ENCODE results near the gene GJC1. TPM values are rescaled to one million over a fixed set of nuclear protein-coding genes. Genes with fewer than 3 reads are reported as not detected.

Gene GJC1
- total and polyA plus RNA-seq, 9 donors, result 19.3 to 35.4 (median 24.1) TPM

DNA sequence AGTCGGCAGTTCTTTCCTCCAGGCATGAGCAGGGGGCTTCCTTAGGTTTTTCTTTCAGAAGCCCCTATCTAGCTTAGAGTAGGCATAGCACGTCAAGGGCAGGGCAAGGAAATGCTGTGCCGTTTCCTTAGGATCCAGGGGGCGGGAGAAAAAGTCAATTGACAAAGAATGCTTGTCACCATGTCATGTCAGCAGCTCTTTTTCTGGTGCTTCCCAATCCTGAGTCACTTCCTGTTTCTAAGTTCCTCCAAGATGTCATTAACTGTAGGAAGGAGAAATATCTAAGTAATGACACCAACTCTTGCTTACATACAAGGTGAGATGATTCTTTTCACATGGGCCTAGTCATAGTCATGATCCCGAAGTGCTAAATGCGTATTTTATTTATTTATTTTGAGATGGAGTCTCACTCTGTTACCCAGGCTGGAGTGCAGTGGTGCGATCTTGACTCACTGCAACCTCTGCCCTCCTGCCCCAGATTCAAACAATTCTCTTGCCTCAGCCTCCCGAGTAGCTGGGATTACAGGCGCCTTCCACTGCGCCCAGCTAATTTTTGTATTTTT lies 35.2 kb downstream of the GJC1 start:
- DNase-seq, result peak; percentile 74
- Histone ChIP-seq H3K9me3 (replicated peaks; ENCODE audit: control insufficient read depth, low read depth, low read length) (no peaks in the 10 kb centered on the region), H3K4me1 (ENCODE audit: control insufficient read depth, insufficient read depth, low read length) (peaks cover 28% of the 10 kb centered on the region), H3K4me3 (ENCODE audit: low read length) (no peak overlapping the region), H3K36me3 (ENCODE audit: control insufficient read depth, insufficient read depth, low read length) (peaks cover 13% of the 10 kb centered on the region), H3K27me3 (ENCODE audit: control insufficient read depth, insufficient read depth, low read length) (no peaks in the 10 kb centered on the region), H3K27ac (ENCODE audit: low read length) (peak overlapping the region; percentile 85)
- WGBS (ENCODE audit: insufficient coverage), result 84% methylated on average over 4 of the region's 10 CpGs

GRCh38 chr17:44793885-44794842 lies 35.9 kb downstream of the GJC1 start:
- Histone ChIP-seq H3K27ac (ENCODE audit: low read length) (peak overlapping the region; percentile 85), H3K27me3 (ENCODE audit: control insufficient read depth, insufficient read depth, low read length) (no peaks in the 10 kb centered on the region), H3K4me1 (ENCODE audit: control insufficient read depth, insufficient read depth, low read length) (peaks cover 28% of the 10 kb centered on the region), H3K36me3 (ENCODE audit: control insufficient read depth, insufficient read depth, low read length) (peaks cover 9% of the 10 kb centered on the region), H3K4me3 (ENCODE audit: low read length) (no peak overlapping the region), H3K9me3 (replicated peaks; ENCODE audit: control insufficient read depth, low read depth, low read length) (no peaks in the 10 kb centered on the region)
- 19% methylated on average over 12 of the region's 18 CpGs for WGBS (ENCODE audit: insufficient coverage)
- peak; percentile 77 for DNase-seq

GRCh38 chr17:44792276-44792675 lies 37.8 kb downstream of the GJC1 start:
- H3K27ac ChIP-seq (ENCODE audit: low read length), result no peak overlapping the region
- WGBS (ENCODE audit: insufficient coverage), result no CpG with 5 or more reads among the region's 1 CpG
- DNase-seq, result no peak
- H3K4me3 ChIP-seq (ENCODE audit: low read length), result no peak overlapping the region
- H3K36me3 ChIP-seq (ENCODE audit: control insufficient read depth, insufficient read depth, low read length), result peaks cover under 1% of the 10 kb centered on the region
- no peaks in the 10 kb centered on the region for H3K9me3 ChIP-seq (replicated peaks; ENCODE audit: control insufficient read depth, low read depth, low read length)
- H3K4me1 ChIP-seq (ENCODE audit: control insufficient read depth, insufficient read depth, low read length), result peaks cover 40% of the 10 kb centered on the region
- no peaks in the 10 kb centered on the region for H3K27me3 ChIP-seq (ENCODE audit: control insufficient read depth, insufficient read depth, low read length)

- 95% methylated on average over 3 of the region's 7 CpGs for WGBS (ENCODE audit: insufficient coverage)
- Histone ChIP-seq H3K4me3 (ENCODE audit: low read length) (no peak overlapping the region), H3K4me1 (ENCODE audit: control insufficient read depth, insufficient read depth, low read length) (peaks cover 29% of the 10 kb centered on the region), H3K27me3 (ENCODE audit: control insufficient read depth, insufficient read depth, low read length) (no peaks in the 10 kb centered on the region), H3K27ac (ENCODE audit: low read length) (no peak overlapping the region), H3K9me3 (replicated peaks; ENCODE audit: control insufficient read depth, low read depth, low read length) (no peaks in the 10 kb centered on the region), H3K36me3 (ENCODE audit: control insufficient read depth, insufficient read depth, low read length) (no peaks in the 10 kb centered on the region)
- no peak for DNase-seq
These were observed 41.9 kb downstream of the GJC1 start for GRCh38 chr17:44788139-44788538.

DNA sequence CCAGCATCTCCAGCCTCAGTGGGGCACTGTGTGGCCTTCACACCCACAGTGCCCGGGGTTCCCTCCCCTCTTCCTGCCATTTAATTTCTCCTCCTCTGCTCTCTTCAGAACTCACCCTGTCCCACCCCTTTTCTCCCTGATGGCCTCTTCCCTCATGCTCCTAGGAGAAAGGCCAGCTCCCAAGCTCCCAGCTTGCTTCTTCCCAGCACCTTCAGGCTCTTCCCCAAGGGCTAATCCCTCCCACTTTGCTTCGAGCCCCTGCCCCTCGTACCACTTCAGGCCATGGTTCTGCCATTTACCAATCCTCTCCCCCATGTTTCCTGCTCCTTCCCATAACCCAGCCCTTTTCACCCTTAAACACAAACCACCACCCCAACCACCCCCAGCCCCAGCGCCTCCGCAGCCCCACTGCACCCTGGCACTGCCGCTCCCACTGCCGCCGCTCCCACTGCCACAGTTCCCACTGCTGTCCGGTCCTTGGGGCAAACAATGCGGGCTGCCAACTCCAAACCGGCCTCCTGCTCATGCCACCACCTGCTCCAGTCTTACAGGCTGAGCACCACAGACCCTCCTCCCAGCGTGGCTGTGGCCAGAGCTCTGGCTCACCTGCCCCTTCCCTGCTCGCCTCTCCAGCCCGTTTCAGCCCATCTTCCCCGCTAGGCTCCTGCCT lies 42.7 kb downstream of the GJC1 start:
- Histone ChIP-seq H3K27ac (ENCODE audit: low read length) (peak overlapping the region; percentile 77), H3K4me3 (ENCODE audit: low read length) (peak overlapping the region; percentile 0), H3K27me3 (ENCODE audit: control insufficient read depth, insufficient read depth, low read length) (no peaks in the 10 kb centered on the region), H3K9me3 (replicated peaks; ENCODE audit: control insufficient read depth, low read depth, low read length) (no peaks in the 10 kb centered on the region), H3K4me1 (ENCODE audit: control insufficient read depth, insufficient read depth, low read length) (peaks cover 34% of the 10 kb centered on the region), H3K36me3 (ENCODE audit: control insufficient read depth, insufficient read depth, low read length) (no peaks in the 10 kb centered on the region)
- no peak for DNase-seq
- WGBS (ENCODE audit: insufficient coverage), result 64% methylated on average over 15 of the region's 15 CpGs

DNA sequence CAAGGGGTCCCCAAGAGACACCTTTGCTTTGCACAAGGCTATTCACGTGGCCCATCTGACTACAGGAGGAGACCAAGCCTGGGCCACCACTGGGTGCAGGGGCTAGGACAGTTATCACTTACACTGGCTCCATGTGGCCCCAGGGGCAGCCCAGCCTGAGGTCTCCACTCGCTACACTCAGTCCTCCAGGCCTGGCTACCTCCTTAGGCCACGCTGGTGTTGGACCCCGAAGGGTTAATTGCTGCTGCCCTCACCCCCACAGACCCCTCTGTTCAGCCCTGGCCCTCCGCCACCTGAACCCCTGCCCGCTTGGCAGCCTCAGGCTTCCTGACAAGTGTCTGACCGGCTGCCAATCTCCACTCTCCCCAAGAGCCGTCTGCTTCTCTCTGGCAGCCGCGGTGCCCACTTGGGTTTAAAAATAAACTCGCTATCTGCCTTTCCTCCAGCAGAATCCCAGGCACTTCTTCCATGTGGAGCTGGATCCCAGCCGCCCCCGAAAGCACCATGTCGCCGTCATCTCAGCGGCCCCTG lies 43.5 kb downstream of the GJC1 start:
- H3K27ac ChIP-seq (ENCODE audit: low read length), result peak overlapping the region; percentile 35
- no peaks in the 10 kb centered on the region for H3K9me3 ChIP-seq (replicated peaks; ENCODE audit: control insufficient read depth, low read depth, low read length)
- no peaks in the 10 kb centered on the region for H3K36me3 ChIP-seq (ENCODE audit: control insufficient read depth, insufficient read depth, low read length)
- 42% methylated on average over 15 of the region's 16 CpGs for WGBS (ENCODE audit: insufficient coverage)
- no peaks in the 10 kb centered on the region for H3K27me3 ChIP-seq (ENCODE audit: control insufficient read depth, insufficient read depth, low read length)
- peak; percentile 61 for DNase-seq
- no peak overlapping the region for H3K4me3 ChIP-seq (ENCODE audit: low read length)
- H3K4me1 ChIP-seq (ENCODE audit: control insufficient read depth, insufficient read depth, low read length), result peaks cover 42% of the 10 kb centered on the region

DNA sequence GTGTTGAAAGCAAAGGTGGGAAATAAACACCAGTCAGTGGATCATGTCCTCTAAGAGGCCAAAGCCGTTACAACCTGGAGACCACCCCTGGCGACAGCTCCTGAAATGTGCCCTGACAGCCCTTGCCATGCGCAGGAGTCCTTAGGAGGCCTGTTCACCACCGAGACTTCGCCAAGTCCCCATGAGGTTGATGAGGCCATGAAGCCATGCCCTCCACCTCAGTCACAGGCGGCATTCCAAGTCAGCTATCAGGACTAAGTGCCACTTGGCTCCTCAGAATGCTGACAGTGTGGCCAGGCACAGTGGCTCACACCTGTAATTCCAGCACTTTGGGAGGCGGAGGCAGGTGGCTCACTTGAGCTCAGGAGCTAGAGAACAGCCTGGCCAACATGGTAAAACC lies 44.2 kb downstream of the GJC1 start:
- Histone ChIP-seq H3K9me3 (replicated peaks; ENCODE audit: control insufficient read depth, low read depth, low read length) (no peaks in the 10 kb centered on the region), H3K27ac (ENCODE audit: low read length) (no peak overlapping the region), H3K4me3 (ENCODE audit: low read length) (no peak overlapping the region), H3K4me1 (ENCODE audit: control insufficient read depth, insufficient read depth, low read length) (peaks cover 48% of the 10 kb centered on the region), H3K27me3 (ENCODE audit: control insufficient read depth, insufficient read depth, low read length) (no peaks in the 10 kb centered on the region), H3K36me3 (ENCODE audit: control insufficient read depth, insufficient read depth, low read length) (no peaks in the 10 kb centered on the region)
- WGBS (ENCODE audit: insufficient coverage), result 88% methylated on average over 7 of the region's 7 CpGs
- DNase-seq, result no peak

GRCh38 chr17:44782326-44782850 lies 47.7 kb downstream of the GJC1 start:
- Histone ChIP-seq H3K36me3 (ENCODE audit: control insufficient read depth, insufficient read depth, low read length) (no peaks in the 10 kb centered on the region), H3K9me3 (replicated peaks; ENCODE audit: control insufficient read depth, low read depth, low read length) (no peaks in the 10 kb centered on the region), H3K4me3 (ENCODE audit: low read length) (no peak overlapping the region), H3K27ac (ENCODE audit: low read length) (peak overlapping the region; percentile 86), H3K27me3 (ENCODE audit: control insufficient read depth, insufficient read depth, low read length) (peaks cover 4% of the 10 kb centered on the region), H3K4me1 (ENCODE audit: control insufficient read depth, insufficient read depth, low read length) (peaks cover 53% of the 10 kb centered on the region)
- WGBS (ENCODE audit: insufficient coverage), result 26% methylated on average over 10 of the region's 11 CpGs
- DNase-seq, result no peak

DNA sequence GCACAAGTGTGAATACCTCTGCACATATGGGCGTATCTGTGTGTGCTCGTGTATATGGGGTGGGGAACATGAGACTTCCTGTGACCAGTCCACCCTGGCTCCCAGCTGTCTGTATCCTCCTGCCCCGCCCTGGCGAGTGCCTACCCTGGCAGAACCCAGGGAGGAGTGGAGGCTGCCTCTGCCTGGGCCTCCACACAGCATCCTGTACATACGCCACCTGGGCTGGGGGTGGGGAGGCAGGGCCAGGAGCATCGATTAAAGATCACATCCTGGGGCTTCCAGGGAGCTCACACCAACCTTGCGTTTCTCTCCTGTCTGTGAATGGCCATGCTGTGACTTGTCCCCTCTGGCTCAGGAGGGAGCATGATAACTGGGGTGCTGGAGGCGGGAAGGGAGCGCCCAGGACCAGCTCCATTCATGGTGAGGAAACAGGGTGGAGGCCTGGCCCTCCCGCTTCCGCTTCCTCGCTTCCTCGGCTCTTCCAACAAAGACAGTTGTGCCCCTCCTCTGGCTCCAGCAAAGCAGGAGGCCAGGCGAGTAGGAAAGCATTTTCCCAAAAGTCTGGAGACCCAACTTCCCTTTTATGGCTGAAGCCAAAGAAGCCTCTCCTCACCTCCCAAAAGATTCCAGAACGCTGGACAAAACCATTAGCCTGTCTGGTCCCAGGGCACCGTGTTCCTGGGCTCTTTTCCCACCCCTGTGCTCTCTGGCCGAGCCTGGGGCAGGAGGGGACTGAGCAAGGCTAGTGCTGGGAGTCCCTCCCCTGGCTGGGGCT lies 48.3 kb downstream of the GJC1 start:
- Histone ChIP-seq H3K27me3 (ENCODE audit: control insufficient read depth, insufficient read depth, low read length) (peaks cover 9% of the 10 kb centered on the region), H3K36me3 (ENCODE audit: control insufficient read depth, insufficient read depth, low read length) (no peaks in the 10 kb centered on the region), H3K4me1 (ENCODE audit: control insufficient read depth, insufficient read depth, low read length) (peaks cover 46% of the 10 kb centered on the region), H3K27ac (ENCODE audit: low read length) (peak overlapping the region; percentile 86), H3K4me3 (ENCODE audit: low read length) (no peak overlapping the region), H3K9me3 (replicated peaks; ENCODE audit: control insufficient read depth, low read depth, low read length) (no peaks in the 10 kb centered on the region)
- peak; percentile 91 for DNase-seq
- 27% methylated on average over 12 of the region's 17 CpGs for WGBS (ENCODE audit: insufficient coverage)
